H1 (cell line): ENCODE measurements around the gene C14orf93. TPM values are rescaled to one million over a fixed set of nuclear protein-coding genes. Genes with fewer than 3 reads are reported as not detected.

Source experiments
- CHD2 ChIP-seq: IDR thresholded peaks from 2 replicates; pipeline ENCODE4 v1.6.1; 2012; ENCODE audit warnings: low read length, improper control_type of control experiment
- FOSL1 ChIP-seq: IDR thresholded peaks from 2 replicates; pipeline ENCODE4 v1.6.1; 2011; ENCODE audit warnings: mild to moderate bottlenecking, low read depth, low read length, moderate library complexity; ENCODE audit not compliant: insufficient read depth
- PHF8 ChIP-seq: fragments of 200-600 bp; sonication (generic); conservative IDR thresholded peaks from 2 replicates; pipeline ENCODE4 v1.7.1; 2012; ENCODE audit warnings: low read depth, mild to moderate bottlenecking, inconsistent platforms, low read length, moderate library complexity
- SP4 ChIP-seq: IDR thresholded peaks from 2 replicates; pipeline ENCODE4 v1.6.1; 2012; ENCODE audit warnings: low read length, inconsistent platforms
- SRF ChIP-seq: IDR thresholded peaks from 2 replicates; pipeline ENCODE4 v1.6.1; 2011; ENCODE audit warnings: mild to moderate bottlenecking, low read depth, low read length, moderate library complexity
- polyA plus RNA-seq, 7 experiments: library from polyadenylated mRNA; depleted of rRNA in 3 of 7; stranded (reverse) in 5 of 7; unstranded in 2 of 7; fragments of >200 nt in 5 of 7; fragments of 200-250 nt in 2 of 7; gene quantifications; 1 replicate in 5 of 7; 2 replicates in 1 of 7; 4 replicates in 1 of 7; pipeline versions ENCODE4 v1.2.1 to v1.2.3, GENCODE V29; 2011 to 2013; ENCODE audit warnings: missing spikeins in 2 of 7, mixed read lengths in 2 of 7
- total RNA-seq: library from RNA; stranded (reverse); fragmentation: NEBNext Ultra II Directional; extraction: Animal tissue kit (Norgen Biotek cat#: 25700); gene quantifications from 2 replicates; pipeline ENCODE4 v1.2.1, GENCODE V29; 2021

C14orf93 gene
- total and polyA plus RNA-seq, 2 of the 8 experiments (the other 6 are each of a cell fraction or from before 2014, with no cell fraction given): 7.8 to 8.2 TPM

- no peak for TF ChIP-seq FOSL1
- TF ChIP-seq CHD2: no peak
- TF ChIP-seq PHF8: no peak
- no peak for TF ChIP-seq SP4
- no peak for TF ChIP-seq SRF
Measured at GRCh38 chr14:23009483-23009938, 432 bp downstream of the C14orf93 start (continued).
